ENCODE results near the gene MISP.

Gene MISP

GRCh38 chr19:746956-747355 is 4.0 kb upstream of the MISP start:
- Histone ChIP-seq H3K4me1 (ENCODE audit: control insufficient read depth in 1 of 2, insufficient read depth in 2 of 2, low read length in 2 of 2) (peaks cover 7% of the 10 kb centered on the region in 2 experiments), H3K9me3 (ENCODE audit: insufficient read depth, low read depth, low read length) (peaks cover 21% of the 10 kb centered on the region), H2AFZ (ENCODE audit: insufficient read depth, low read length, poor library complexity) (no peak overlapping the region), H2AK5ac (ENCODE audit: low read length) (no peak overlapping the region), H3K14ac (ENCODE audit: low read length) (no peak overlapping the region), H3K9ac (ENCODE audit: low read length) (no peak overlapping the region), H3K18ac (ENCODE audit: low read length) (no peak overlapping the region), H2BK120ac (ENCODE audit: insufficient read depth, low read length, poor library complexity) (no peak overlapping the region), H2BK5ac (ENCODE audit: low read depth, low read length, poor library complexity) (no peak overlapping the region), H3K4me3 (ENCODE audit: low read depth, low read length) (no peak overlapping the region), H3K79me2 (ENCODE audit: control insufficient read depth, insufficient read depth, low read length, poor library complexity) (no peaks in the 10 kb centered on the region), H3K36me3 (ENCODE audit: control insufficient read depth in 1 of 2, insufficient read depth in 2 of 2, low read length in 2 of 2) (no peaks in the 10 kb centered on the region), H2BK12ac (ENCODE audit: low read length) (no peak overlapping the region), H3K27ac (ENCODE audit: low read depth, low read length) (no peak overlapping the region), H4K8ac (ENCODE audit: low read depth, low read length) (no peak overlapping the region), H4K91ac (ENCODE audit: low read depth, low read length) (no peak overlapping the region), H3K4me2 (ENCODE audit: low read length) (no peak overlapping the region), H3K79me1 (ENCODE audit: low read length) (no peaks in the 10 kb centered on the region), H3K4ac (ENCODE audit: low read depth, low read length) (no peak overlapping the region), H3K23ac (ENCODE audit: low read length) (no peak overlapping the region), H4K12ac (ENCODE audit: low read depth, low read length) (no peak overlapping the region), H3K27me3 (ENCODE audit: insufficient read depth, low read length) (no peaks in the 10 kb centered on the region)
- DNase-seq = no peak
- no CpG with 5 or more reads among the region's 22 CpGs for WGBS (ENCODE audit: extremely low coverage, insufficient coverage, insufficient read length)

GRCh38 chr19:747432-748273 is 3.3 kb upstream of the MISP start:
- no peak overlapping the region for H2BK12ac ChIP-seq (ENCODE audit: low read length)
- H4K91ac ChIP-seq (ENCODE audit: low read depth, low read length) = no peak overlapping the region
- H4K12ac ChIP-seq (ENCODE audit: low read depth, low read length) = no peak overlapping the region
- H2AFZ ChIP-seq (ENCODE audit: insufficient read depth, low read length, poor library complexity) = no peak overlapping the region
- no peak overlapping the region for H2AK5ac ChIP-seq (ENCODE audit: low read length)
- WGBS (ENCODE audit: extremely low coverage, insufficient coverage, insufficient read length) = no CpG with 5 or more reads among the region's 28 CpGs
- H3K36me3 ChIP-seq (ENCODE audit: control insufficient read depth in 1 of 2, insufficient read depth in 2 of 2, low read length in 2 of 2) = no peaks in the 10 kb centered on the region
- no peak overlapping the region for H3K23ac ChIP-seq (ENCODE audit: low read length)
- no peak overlapping the region for H4K8ac ChIP-seq (ENCODE audit: low read depth, low read length)
- H3K4me3 ChIP-seq (ENCODE audit: low read depth, low read length) = no peak overlapping the region
- H3K18ac ChIP-seq (ENCODE audit: low read length) = no peak overlapping the region
- peaks cover 19% of the 10 kb centered on the region for H3K9me3 ChIP-seq (ENCODE audit: insufficient read depth, low read depth, low read length)
- no peaks in the 10 kb centered on the region for H3K27me3 ChIP-seq (ENCODE audit: insufficient read depth, low read length)
- no peak for DNase-seq
- no peak overlapping the region for H3K14ac ChIP-seq (ENCODE audit: low read length)
- H3K79me2 ChIP-seq (ENCODE audit: control insufficient read depth, insufficient read depth, low read length, poor library complexity) = no peaks in the 10 kb centered on the region
- no peak overlapping the region for H3K4me2 ChIP-seq (ENCODE audit: low read length)
- peaks cover 7% of the 10 kb centered on the region in 2 experiments for H3K4me1 ChIP-seq (ENCODE audit: control insufficient read depth in 1 of 2, insufficient read depth in 2 of 2, low read length in 2 of 2)
- H3K27ac ChIP-seq (ENCODE audit: low read depth, low read length) = no peak overlapping the region
- no peak overlapping the region for H3K4ac ChIP-seq (ENCODE audit: low read depth, low read length)
- no peak overlapping the region for H2BK120ac ChIP-seq (ENCODE audit: insufficient read depth, low read length, poor library complexity)
- no peak overlapping the region for H2BK5ac ChIP-seq (ENCODE audit: low read depth, low read length, poor library complexity)
- H3K79me1 ChIP-seq (ENCODE audit: low read length) = no peaks in the 10 kb centered on the region
- H3K9ac ChIP-seq (ENCODE audit: low read length) = no peak overlapping the region

- no peak overlapping the region for H3K4me3 ChIP-seq (ENCODE audit: low read depth, low read length)
- no peaks in the 10 kb centered on the region for H3K79me1 ChIP-seq (ENCODE audit: low read length)
- no peak overlapping the region for H2BK12ac ChIP-seq (ENCODE audit: low read length)
- no peak overlapping the region for H3K27ac ChIP-seq (ENCODE audit: low read depth, low read length)
- H3K23ac ChIP-seq (ENCODE audit: low read length) = no peak overlapping the region
- no peaks in the 10 kb centered on the region for H3K79me2 ChIP-seq (ENCODE audit: control insufficient read depth, insufficient read depth, low read length, poor library complexity)
- no peak overlapping the region for H3K14ac ChIP-seq (ENCODE audit: low read length)
- peaks cover 16% of the 10 kb centered on the region for H3K9me3 ChIP-seq (ENCODE audit: insufficient read depth, low read depth, low read length)
- no peak overlapping the region for H3K18ac ChIP-seq (ENCODE audit: low read length)
- no peak overlapping the region for H3K4ac ChIP-seq (ENCODE audit: low read depth, low read length)
- H4K8ac ChIP-seq (ENCODE audit: low read depth, low read length) = no peak overlapping the region
- no peaks in the 10 kb centered on the region for H3K36me3 ChIP-seq (ENCODE audit: control insufficient read depth in 1 of 2, insufficient read depth in 2 of 2, low read length in 2 of 2)
- H4K12ac ChIP-seq (ENCODE audit: low read depth, low read length) = no peak overlapping the region
- H3K27me3 ChIP-seq (ENCODE audit: insufficient read depth, low read length) = no peaks in the 10 kb centered on the region
- H3K9ac ChIP-seq (ENCODE audit: low read length) = no peak overlapping the region
- no peak overlapping the region for H3K4me2 ChIP-seq (ENCODE audit: low read length)
- peaks cover 11 to 12% of the 10 kb centered on the region in 2 experiments for H3K4me1 ChIP-seq (ENCODE audit: control insufficient read depth in 1 of 2, insufficient read depth in 2 of 2, low read length in 2 of 2)
- no peak overlapping the region for H2BK120ac ChIP-seq (ENCODE audit: insufficient read depth, low read length, poor library complexity)
- H2BK5ac ChIP-seq (ENCODE audit: low read depth, low read length, poor library complexity) = no peak overlapping the region
- peak; percentile 35 to 60 for DNase-seq
- H2AK5ac ChIP-seq (ENCODE audit: low read length) = no peak overlapping the region
- no peak overlapping the region for H4K91ac ChIP-seq (ENCODE audit: low read depth, low read length)
- no CpG with 5 or more reads among the region's 14 CpGs for WGBS (ENCODE audit: extremely low coverage, insufficient coverage, insufficient read length)
- no peak overlapping the region for H2AFZ ChIP-seq (ENCODE audit: insufficient read depth, low read length, poor library complexity)
Measured at GRCh38 chr19:748274-748598, 2.7 kb upstream of the MISP start.

- DNase-seq = no peak
- Histone ChIP-seq H4K8ac (ENCODE audit: low read depth, low read length) (no peak overlapping the region), H3K4me3 (ENCODE audit: low read depth, low read length) (no peak overlapping the region), H3K23ac (ENCODE audit: low read length) (no peak overlapping the region), H3K27ac (ENCODE audit: low read depth, low read length) (no peak overlapping the region), H3K9me3 (ENCODE audit: insufficient read depth, low read depth, low read length) (peaks cover 16% of the 10 kb centered on the region), H3K4ac (ENCODE audit: low read depth, low read length) (no peak overlapping the region), H3K36me3 (ENCODE audit: control insufficient read depth in 1 of 2, insufficient read depth in 2 of 2, low read length in 2 of 2) (no peaks in the 10 kb centered on the region), H3K14ac (ENCODE audit: low read length) (no peak overlapping the region), H3K9ac (ENCODE audit: low read length) (no peak overlapping the region), H3K79me2 (ENCODE audit: control insufficient read depth, insufficient read depth, low read length, poor library complexity) (no peaks in the 10 kb centered on the region), H2BK120ac (ENCODE audit: insufficient read depth, low read length, poor library complexity) (no peak overlapping the region), H4K12ac (ENCODE audit: low read depth, low read length) (no peak overlapping the region), H4K91ac (ENCODE audit: low read depth, low read length) (no peak overlapping the region), H2BK12ac (ENCODE audit: low read length) (no peak overlapping the region), H2BK5ac (ENCODE audit: low read depth, low read length, poor library complexity) (no peak overlapping the region), H3K4me1 (ENCODE audit: control insufficient read depth in 1 of 2, insufficient read depth in 2 of 2, low read length in 2 of 2) (peaks cover 11 to 12% of the 10 kb centered on the region in 2 experiments), H2AK5ac (ENCODE audit: low read length) (no peak overlapping the region), H3K4me2 (ENCODE audit: low read length) (no peak overlapping the region), H3K79me1 (ENCODE audit: low read length) (no peaks in the 10 kb centered on the region), H3K18ac (ENCODE audit: low read length) (no peak overlapping the region), H3K27me3 (ENCODE audit: insufficient read depth, low read length) (no peaks in the 10 kb centered on the region), H2AFZ (ENCODE audit: insufficient read depth, low read length, poor library complexity) (no peak overlapping the region)
- WGBS (ENCODE audit: extremely low coverage, insufficient coverage, insufficient read length) = no CpG with 5 or more reads among the region's 14 CpGs
Measured at GRCh38 chr19:749811-750210, 1.1 kb upstream of the MISP start.

Measured in trophoblast cell (in vitro differentiated cells and primary cell).